Right lung (tissue), 5 donors: ENCODE results near the gene TFR2. TPM values are rescaled to one million over a fixed set of nuclear protein-coding genes. Genes with fewer than 3 reads are reported as not detected.

Source experiments
- DNase-seq, 2 donors: peaks; one replicate each; pipeline ENCODE4 v3.0.0-alpha.2; 2013
- polyA plus RNA-seq, 5 donors: library from polyadenylated mRNA; unstranded; fragments of 120-200 nt; gene quantifications; one replicate each; pipeline versions ENCODE4 v1.2.1 to v1.2.3, GENCODE V29; 2013; ENCODE audit warnings: inconsistent platforms in 1 of 5, low replicate concordance in 1 of 5; ENCODE audit not compliant: insufficient read length in 5 of 5, insufficient read depth in 1 of 5

TFR2 gene
- polyA plus RNA-seq, 5 donors = 1.1 to 4.6 (median 1.6) TPM

GRCh38 chr7:100655908-100656674, 14.7 kb upstream of the TFR2 start, which contains the start of gene ACTL6B:
TSS of gene ACTL6B (minus strand) at chr7:100656448. CDS start at chr7:100656354, 94 bp downstream.
- peak in 1 of 2 donors; percentile 26 for DNase-seq

GRCh38 chr7:100654908-100655831, 13.8 kb upstream of the TFR2 start:
- DNase-seq = no peak

- DNase-seq = no peak
Measured at GRCh38 chr7:100649826-100650565, 8.6 kb upstream of the TFR2 start.

- no peak for DNase-seq
Measured at GRCh38 chr7:100642534-100642907, 1.2 kb upstream of the TFR2 start.

GRCh38 chr7:100641860-100642533, 645 bp upstream of the TFR2 start:
- DNase-seq = no peak

- no peak for DNase-seq
Measured at GRCh38 chr7:100640517-100641440, 573 bp downstream of the TFR2 start.

GRCh38 chr7:100639995-100640516, 1.3 kb downstream of the TFR2 start:
- DNase-seq = no peak

- DNase-seq = no peak
Measured at GRCh38 chr7:100632951-100633717, 8.2 kb downstream of the TFR2 start.

GRCh38 chr7:100630066-100630465, 11.3 kb downstream of the TFR2 start:
- no peak for DNase-seq

- no peak for DNase-seq
Measured at GRCh38 chr7:100629117-100629716, 12.1 kb downstream of the TFR2 start.

GRCh38 chr7:100627238-100627549, 14.2 kb downstream of the TFR2 start:
- no peak for DNase-seq

GRCh38 chr7:100626530-100627237, 14.7 kb downstream of the TFR2 start:
- DNase-seq = peak; percentile 66 to 70

GRCh38 chr7:100626055-100626454, 15.3 kb downstream of the TFR2 start:
- no peak for DNase-seq

GRCh38 chr7:100623951-100624824, 17.2 kb downstream of the TFR2 start:
- DNase-seq = no peak

GRCh38 chr7:100621554-100621953, 19.8 kb downstream of the TFR2 start:
- DNase-seq = no peak

- no peak for DNase-seq
Measured at GRCh38 chr7:100620804-100621203, 20.5 kb downstream of the TFR2 start.

- no peak for DNase-seq
Measured at GRCh38 chr7:100620239-100620638, 21.1 kb downstream of the TFR2 start.
